GM12878 (cell line): ENCODE measurements around the gene TCF7L2. TPM values are rescaled to one million over a fixed set of nuclear protein-coding genes. Genes with fewer than 3 reads are reported as not detected.

Experiments
- ATAC-seq: fragments of 200-7000 bp; cut with Tn5 transposase; 3 replicates; pipeline ENCODE4 v1.9.1; 2020; ENCODE audit warnings: mild to moderate bottlenecking, moderate library complexity
- BruUV-seq: library from RNA; stranded (reverse); fragments of 400-500 nt; replicated peaks from 2 replicates; lab custom pipeline; 2021; lab: Mats Ljungman, UMichigan
- CTCF ChIA-PET: fragments of 300-600 bp; sonication (Branson Sonifier 250); formaldehyde crosslinking; extraction: SDS; loops from one replicate; lab custom pipeline; 2021; ENCODE audit warnings: inconsistent platforms; lab: Yijun Ruan, JAX
- POLR2A ChIA-PET: fragments of 350-600 bp; formaldehyde crosslinking; extraction: SDS; loops from one replicate; lab custom pipeline; 2021; ENCODE audit warnings: inconsistent platforms; lab: Charles Lee
- RAD21 ChIA-PET: fragments of 300-600 bp; sonication (Branson Sonifier 250); formaldehyde crosslinking; loops from one replicate; lab custom pipeline; 2023; ENCODE audit warnings: antibody characterized with exemption; ENCODE audit not compliant: unreplicated experiment; lab: Charles Lee
- SMC1A ChIA-PET: fragments of 300-600 bp; sonication (Branson Sonifier 250); formaldehyde crosslinking; loops from one replicate; lab custom pipeline; 2023; ENCODE audit not compliant: unreplicated experiment, uncharacterized antibody; lab: Charles Lee
- DNase-seq: peaks from one replicate; pipeline ENCODE4 v3.0.0-alpha.2; 2011; ENCODE audit warnings: low read depth, low spot score
- FAIRE-seq: peaks from 3 replicates; lab custom pipeline; 2011; peaks lifted over from hg19 to GRCh38; lab: Jason Lieb, UNC
- H2AFZ ChIP-seq: 2 replicates; pipeline ENCODE4 v1.6.0; 2011; ENCODE audit warnings: low read depth, low read length, control low read depth; ENCODE audit not compliant: control insufficient read depth
- H3K27ac ChIP-seq: 2 replicates; pipeline ENCODE4 v1.5.1; 2011; ENCODE audit warnings: control low read depth; ENCODE audit not compliant: control insufficient read depth, insufficient read depth
- H3K27me3 ChIP-seq, 2 experiments: replicated peaks in 1 of 2; 2 replicates each; pipeline versions ENCODE4 v1.6.0 to v1.6.1; 2011; ENCODE audit warnings: low read length in 1 of 2; ENCODE audit not compliant: control insufficient read depth in 2 of 2, insufficient read depth in 2 of 2
- H3K36me3 ChIP-seq, 2 experiments: 2 replicates each; pipeline ENCODE4 v1.5.1; 2011; ENCODE audit warnings: low read length in 1 of 2; ENCODE audit not compliant: control insufficient read depth in 2 of 2, insufficient read depth in 2 of 2
- H3K4me1 ChIP-seq: 2 replicates; pipeline ENCODE4 v1.6.1; 2011; ENCODE audit warnings: mild to moderate bottlenecking, low read length, moderate library complexity, mixed read lengths; ENCODE audit not compliant: control insufficient read depth, insufficient read depth
- H3K4me2 ChIP-seq: 2 replicates; pipeline ENCODE4 v1.6.0; 2011; ENCODE audit warnings: control low read depth; ENCODE audit not compliant: control insufficient read depth, insufficient read depth
- H3K4me3 ChIP-seq: fragments of 200-600 bp; sonication (generic); 2 replicates; pipeline ENCODE4 v1.5.1; 2016
- H3K79me2 ChIP-seq: 2 replicates; pipeline ENCODE4 v1.6.0; 2011; ENCODE audit warnings: low read length; ENCODE audit not compliant: control insufficient read depth, insufficient read depth
- H3K9ac ChIP-seq: 2 replicates; pipeline ENCODE4 v1.8.0; 2011; ENCODE audit warnings: low read length, control low read depth, mixed read lengths; ENCODE audit not compliant: control insufficient read depth, insufficient read depth
- H3K9me3 ChIP-seq: replicated peaks from 3 replicates; pipeline ENCODE4 v1.5.1; 2011; ENCODE audit warnings: mild to moderate bottlenecking, low read length; ENCODE audit not compliant: control insufficient read depth, insufficient read depth
- H4K20me1 ChIP-seq: 2 replicates; pipeline ENCODE4 v1.6.0; 2011; ENCODE audit not compliant: control insufficient read depth, insufficient read depth
- ASH2L ChIP-seq: fragments of 300-600, 200-600 bp; sonication (generic); IDR thresholded peaks from 2 replicates; pipeline ENCODE4 v1.6.1; 2017; ENCODE audit warnings: low read depth, mild to moderate bottlenecking, borderline replicate concordance
- IKZF2 ChIP-seq, 2 experiments: fragments of 450-650 bp; IDR thresholded peaks; 2 replicates each; pipeline ENCODE4 v1.6.1; 2017; ENCODE audit warnings: mild to moderate bottlenecking in 2 of 2, moderate library complexity in 2 of 2
- SMAD1 ChIP-seq: fragments of 450-650 bp; IDR thresholded peaks from 2 replicates; pipeline ENCODE4 v1.6.1; 2018; ENCODE audit warnings: mild to moderate bottlenecking, low read depth; ENCODE audit not compliant: partially characterized antibody
- WGBS: methylation state at CpG from one replicate; pipeline ENCODE4 v1.1.6; 2016; ENCODE audit warnings: low lambda C conversion rate; ENCODE audit not compliant: insufficient replicate concordance, insufficient coverage; ENCODE audit errors: missing lambda C conversion rate; 5-methylcytosine and 5-hydroxymethylcytosine counted together
- in situ Hi-C: fragments of 300-500 bp; cut with MboI; formaldehyde crosslinking; loops from 9 replicates; pipeline ENCODE4 v1.14.3; 2018; ENCODE audit warnings: mixed read lengths
- intact Hi-C: fragments of 100-400 bp; cut with micrococcal nuclease; formaldehyde crosslinking; loops from one replicate; pipeline ENCODE4 v1.14.2; 2022; ENCODE audit not compliant: unreplicated experiment
- polyA plus RNA-seq, 11 experiments: library from polyadenylated mRNA; depleted of rRNA in 4 of 11; unstranded in 6 of 11; stranded (reverse) in 5 of 11; fragments of >200 nt; fragmentation: Nextera tagmentation in 4 of 11; fragmentation: Illumina TruSeq in 1 of 11; extraction: Ambion mirVana in 4 of 11; extraction: Trizol in 1 of 11; gene quantifications; 1 replicate in 1 of 11; 2 replicates in 10 of 11; pipeline versions ENCODE4 v1.2.1 to v1.2.3, GENCODE V29; 2011 to 2016; ENCODE audit warnings: inconsistent platforms in 2 of 11, missing spikeins in 2 of 11, low read depth in 1 of 11
- total RNA-seq, 4 experiments: library from RNA; depleted of rRNA in 3 of 4; stranded (reverse); fragments of >200 nt in 3 of 4; fragmentation: Illumina TruSeq in 1 of 4; extraction: Trizol in 1 of 4; gene quantifications; 2 replicates each; pipeline versions ENCODE4 v1.2.1 to v1.2.3, GENCODE V29; 2013 to 2021
- TF ChIP-seq, protein P1 (sequence below): fragments of 450-650 bp; IDR thresholded peaks from 2 replicates; pipeline ENCODE4 v1.6.1; 2017; ENCODE audit warnings: antibody characterized with exemption, mild to moderate bottlenecking, moderate library complexity
- TF ChIP-seq, protein P2 (sequence below): fragments of 450-650 bp; conservative IDR thresholded peaks from 2 replicates; pipeline ENCODE4 v1.6.1; 2017; ENCODE audit warnings: mild to moderate bottlenecking, moderate library complexity

Gene TCF7L2
- total and polyA plus RNA-seq, 10 of the 15 experiments (the other 5 are each of a cell fraction or from before 2014, with no cell fraction given) = 0.02 to 1.1 (median 0.35) TPM; not detected in 4

DNA sequence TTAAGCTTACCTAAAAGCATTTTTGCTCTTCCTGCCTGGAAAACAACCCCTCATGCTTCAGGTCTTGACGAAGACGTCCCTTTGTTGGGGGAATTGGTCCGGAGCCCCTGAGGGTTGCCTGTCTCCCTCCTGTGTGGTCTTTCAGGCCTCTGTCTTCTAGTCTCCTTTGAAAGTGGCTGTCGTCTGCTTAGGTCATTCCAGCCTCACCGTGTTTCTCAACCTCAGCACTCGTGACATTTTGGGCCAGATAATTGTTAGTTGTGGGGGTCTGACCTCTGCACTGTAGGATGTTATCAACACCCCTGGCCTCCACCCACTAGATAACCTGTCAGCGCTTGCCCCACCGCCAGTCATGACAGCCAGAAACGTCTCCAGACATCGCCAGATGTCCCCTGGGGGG, 219.1 kb downstream of the TCF7L2 start:
- no peaks in the 10 kb centered on the region for H3K36me3 ChIP-seq
- ATAC-seq (no peak), DNase-seq (no peak), FAIRE-seq (no peak)
- TF ChIP-seq SMAD1 (no peak), IKZF2 (IDR thresholded peaks at IDR 0.05) (no peak), ASH2L (no peak)
- TF ChIP-seq, protein P1, sequence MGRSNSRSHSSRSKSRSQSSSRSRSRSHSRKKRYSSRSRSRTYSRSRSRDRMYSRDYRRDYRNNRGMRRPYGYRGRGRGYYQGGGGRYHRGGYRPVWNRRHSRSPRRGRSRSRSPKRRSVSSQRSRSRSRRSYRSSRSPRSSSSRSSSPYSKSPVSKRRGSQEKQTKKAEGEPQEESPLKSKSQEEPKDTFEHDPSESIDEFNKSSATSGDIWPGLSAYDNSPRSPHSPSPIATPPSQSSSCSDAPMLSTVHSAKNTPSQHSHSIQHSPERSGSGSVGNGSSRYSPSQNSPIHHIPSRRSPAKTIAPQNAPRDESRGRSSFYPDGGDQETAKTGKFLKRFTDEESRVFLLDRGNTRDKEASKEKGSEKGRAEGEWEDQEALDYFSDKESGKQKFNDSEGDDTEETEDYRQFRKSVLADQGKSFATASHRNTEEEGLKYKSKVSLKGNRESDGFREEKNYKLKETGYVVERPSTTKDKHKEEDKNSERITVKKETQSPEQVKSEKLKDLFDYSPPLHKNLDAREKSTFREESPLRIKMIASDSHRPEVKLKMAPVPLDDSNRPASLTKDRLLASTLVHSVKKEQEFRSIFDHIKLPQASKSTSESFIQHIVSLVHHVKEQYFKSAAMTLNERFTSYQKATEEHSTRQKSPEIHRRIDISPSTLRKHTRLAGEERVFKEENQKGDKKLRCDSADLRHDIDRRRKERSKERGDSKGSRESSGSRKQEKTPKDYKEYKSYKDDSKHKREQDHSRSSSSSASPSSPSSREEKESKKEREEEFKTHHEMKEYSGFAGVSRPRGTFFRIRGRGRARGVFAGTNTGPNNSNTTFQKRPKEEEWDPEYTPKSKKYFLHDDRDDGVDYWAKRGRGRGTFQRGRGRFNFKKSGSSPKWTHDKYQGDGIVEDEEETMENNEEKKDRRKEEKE = no peak
- TF ChIP-seq, protein P2, sequence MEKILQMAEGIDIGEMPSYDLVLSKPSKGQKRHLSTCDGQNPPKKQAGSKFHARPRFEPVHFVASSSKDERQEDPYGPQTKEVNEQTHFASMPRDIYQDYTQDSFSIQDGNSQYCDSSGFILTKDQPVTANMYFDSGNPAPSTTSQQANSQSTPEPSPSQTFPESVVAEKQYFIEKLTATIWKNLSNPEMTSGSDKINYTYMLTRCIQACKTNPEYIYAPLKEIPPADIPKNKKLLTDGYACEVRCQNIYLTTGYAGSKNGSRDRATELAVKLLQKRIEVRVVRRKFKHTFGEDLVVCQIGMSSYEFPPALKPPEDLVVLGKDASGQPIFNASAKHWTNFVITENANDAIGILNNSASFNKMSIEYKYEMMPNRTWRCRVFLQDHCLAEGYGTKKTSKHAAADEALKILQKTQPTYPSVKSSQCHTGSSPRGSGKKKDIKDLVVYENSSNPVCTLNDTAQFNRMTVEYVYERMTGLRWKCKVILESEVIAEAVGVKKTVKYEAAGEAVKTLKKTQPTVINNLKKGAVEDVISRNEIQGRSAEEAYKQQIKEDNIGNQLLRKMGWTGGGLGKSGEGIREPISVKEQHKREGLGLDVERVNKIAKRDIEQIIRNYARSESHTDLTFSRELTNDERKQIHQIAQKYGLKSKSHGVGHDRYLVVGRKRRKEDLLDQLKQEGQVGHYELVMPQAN = no peak
- no peak overlapping the region for H3K4me2 ChIP-seq
- in situ Hi-C loops (no loop called here), intact Hi-C loops (no loop called here)
- H3K9me3 ChIP-seq = no peaks in the 10 kb centered on the region; the same call in 2 of the 3 replicates
- no peak overlapping the region for H3K4me3 ChIP-seq
- H3K4me1 ChIP-seq = 0 out of 2 replicates have a peak, but pooled peaks cover 5% of the 10 kb centered on the region
- ChIA-PET POLR2A (no interaction called here), RAD21 (no interaction called here), CTCF (no interaction called here), SMC1A (no interaction called here)
- H2AFZ ChIP-seq = no peak overlapping the region
- 64% methylated on average over 10 of the region's 10 CpGs for WGBS
- no peaks in the 10 kb centered on the region for H3K79me2 ChIP-seq
- no peaks in the 10 kb centered on the region for H4K20me1 ChIP-seq
- BruUV-seq = no TSS peak
- H3K27me3 ChIP-seq = no peaks in the 10 kb centered on the region; a peak in 1 of 4 replicates
- no peak overlapping the region for H3K27ac ChIP-seq
- H3K9ac ChIP-seq = no peak overlapping the region
